SH-SY5Y (cell line): ENCODE measurements around the gene KDM4C.

ENCODE experiments used
- GATA2 ChIP-seq: IDR thresholded peaks from 2 replicates; pipeline ENCODE4 v1.6.1; 2011; ENCODE audit warnings: mild to moderate bottlenecking, low read depth, low read length
- GATA3 ChIP-seq: IDR thresholded peaks from 2 replicates; pipeline ENCODE4 v1.6.1; 2011; ENCODE audit warnings: low read depth, mild to moderate bottlenecking, low read length, moderate library complexity

KDM4C gene

GRCh38 chr9:6961845-6962522 is 204.2 kb downstream of the KDM4C start:
- TF ChIP-seq GATA3, result peak; percentile 78
- TF ChIP-seq GATA2, result peak; percentile 27; the same call in 1 of the 2 replicates

- no peak for TF ChIP-seq GATA3
- TF ChIP-seq GATA2, result no peak
Observed at GRCh38 chr9:6965566-6965965, 207.8 kb downstream of the KDM4C start.

- TF ChIP-seq GATA3 (no peak), GATA2 (no peak)
Observed at GRCh38 chr9:6968271-6968670, 210.5 kb downstream of the KDM4C start.

- TF ChIP-seq GATA2, result no peak
- TF ChIP-seq GATA3, result no peak
Observed at GRCh38 chr9:6969805-6970204, 212.0 kb downstream of the KDM4C start.

GRCh38 chr9:6973089-6973488 is 215.3 kb downstream of the KDM4C start:
- TF ChIP-seq GATA3, result no peak
- TF ChIP-seq GATA2, result no peak

- no peak for TF ChIP-seq GATA3
Observed at GRCh38 chr9:6973762-6974161, 216.0 kb downstream of the KDM4C start.

GRCh38 chr9:6975198-6975597 is 217.4 kb downstream of the KDM4C start:
- TF ChIP-seq GATA2 (no peak), GATA3 (no peak)

- TF ChIP-seq GATA2 (no peak), GATA3 (no peak)
Observed at GRCh38 chr9:6977761-6978160, 220.0 kb downstream of the KDM4C start.

GRCh38 chr9:6978591-6978990 is 220.8 kb downstream of the KDM4C start:
- TF ChIP-seq GATA3 (no peak), GATA2 (no peak)

GRCh38 chr9:6984941-6985578 is 227.3 kb downstream of the KDM4C start:
- TF ChIP-seq GATA2, result no peak
- no peak for TF ChIP-seq GATA3

- TF ChIP-seq GATA3 (no peak), GATA2 (no peak)
Observed at GRCh38 chr9:6986141-6986815, 228.5 kb downstream of the KDM4C start.

GRCh38 chr9:6987381-6987780 is 229.6 kb downstream of the KDM4C start:
- TF ChIP-seq GATA3 (no peak), GATA2 (no peak)

GRCh38 chr9:6991418-6991817 is 233.6 kb downstream of the KDM4C start:
- no peak for TF ChIP-seq GATA3
- TF ChIP-seq GATA2, result no peak

GRCh38 chr9:6996061-6996854 is 238.5 kb downstream of the KDM4C start:
- TF ChIP-seq GATA3, result no peak
- TF ChIP-seq GATA2, result no peak
